Activated CD8-positive, alpha-beta memory T cell treated with anti-CD3 and anti-CD28 coated beads for 48 hours (primary cell): Measurements from ENCODE around the gene KIDINS220.

ENCODE experiments used
- DNase-seq, 3 experiments: peaks; one replicate each; pipeline ENCODE4 v3.0.0-alpha.2; 2020; ENCODE audit warnings: low read depth in 2 of 3, low spot score in 2 of 3

Gene KIDINS220

DNA sequence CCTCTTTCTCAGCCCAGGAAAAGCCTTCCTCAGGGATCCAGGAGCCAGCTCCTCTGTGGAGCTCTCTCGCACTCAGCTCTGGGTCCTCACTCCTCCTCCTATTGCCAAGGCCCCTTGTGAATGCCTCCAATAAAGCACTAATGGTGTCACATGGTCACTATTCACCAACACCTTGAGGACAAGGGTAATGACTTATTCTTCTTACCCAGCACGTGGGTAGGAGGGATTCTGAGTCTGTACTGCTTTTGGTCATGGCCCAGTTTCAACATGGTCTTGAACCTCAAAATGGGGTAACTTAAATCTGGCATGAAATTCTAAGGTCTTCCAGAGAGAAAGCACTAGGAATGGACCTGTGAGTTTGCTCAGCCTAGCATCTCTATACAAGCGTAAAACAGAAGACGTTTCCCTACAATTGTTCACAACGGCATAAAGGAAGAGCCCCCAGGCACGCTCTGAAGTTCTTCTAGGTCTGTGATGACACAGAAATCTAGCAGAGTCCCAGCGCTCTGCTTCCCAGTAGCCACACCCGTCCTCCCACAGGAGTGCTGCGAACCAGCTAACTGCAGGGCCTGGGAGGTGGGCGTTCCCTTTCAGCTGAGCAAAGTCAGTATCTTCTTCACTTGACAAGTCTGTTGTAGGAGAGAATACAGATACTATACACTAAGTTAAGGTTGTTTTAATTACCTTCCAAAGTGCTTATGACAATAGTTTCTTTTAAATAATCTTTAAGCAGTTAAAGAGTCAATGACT, 14.6 kb upstream of the KIDINS220 start:
- DNase-seq: no peak

GRCh38 chr2:8850845-8851487, 13.6 kb upstream of the KIDINS220 start:
- DNase-seq: no peak

DNA sequence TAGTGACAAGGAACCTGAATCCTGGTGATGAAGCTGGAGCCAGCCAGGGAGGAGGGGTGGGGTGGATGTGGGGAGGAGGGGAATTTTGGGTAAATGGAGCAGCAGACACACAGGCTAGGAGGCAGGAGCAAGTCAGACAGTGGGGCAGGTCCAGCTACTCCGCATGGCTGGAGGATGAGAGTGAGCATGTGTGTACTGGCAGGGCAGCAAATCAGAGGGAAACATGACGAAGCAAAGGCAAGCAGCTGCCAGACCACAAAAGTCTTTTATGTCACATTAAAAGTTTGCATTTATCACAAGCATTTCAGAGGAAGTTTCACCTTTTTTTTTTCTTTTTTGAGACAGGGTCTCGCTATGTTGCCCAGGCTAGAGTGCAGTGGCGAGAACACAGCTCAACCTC, 11.9 kb upstream of the KIDINS220 start:
- DNase-seq: no peak

DNA sequence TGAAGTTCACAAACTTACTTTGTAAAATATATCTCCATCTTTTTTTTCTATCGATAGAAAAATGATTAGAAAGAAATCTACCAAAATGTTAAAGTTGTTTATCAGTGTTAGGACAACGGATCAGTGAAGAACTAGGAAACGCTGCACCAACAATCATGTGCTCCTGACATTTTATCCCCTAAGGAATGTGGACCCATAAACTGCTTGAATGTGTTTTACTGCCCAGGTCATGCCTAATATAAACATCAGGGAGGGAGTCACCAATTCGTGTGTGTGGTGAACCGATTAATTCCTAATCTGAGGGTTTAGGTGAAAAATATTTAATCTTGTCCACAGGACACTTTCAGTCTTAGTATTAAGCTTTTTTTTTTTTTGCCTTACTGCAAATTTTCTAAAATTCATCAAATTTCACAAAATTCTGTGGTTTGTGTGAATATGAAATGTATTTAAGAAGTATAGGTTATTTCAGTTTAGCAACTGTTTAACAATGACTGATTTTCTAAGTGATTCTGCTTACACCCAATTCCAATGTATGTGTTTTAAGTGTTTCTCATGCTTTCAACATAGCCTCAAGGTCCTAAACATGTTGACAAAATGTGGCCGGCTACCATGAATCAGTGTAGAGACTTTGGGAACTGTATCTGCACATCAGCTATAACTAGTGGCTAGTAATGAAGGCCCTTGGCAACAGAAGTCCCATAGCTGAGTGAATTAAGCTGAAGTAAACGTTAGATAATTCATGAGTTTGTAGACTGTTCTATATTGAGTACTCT, 11.1 kb upstream of the KIDINS220 start:
- DNase-seq: no peak

DNA sequence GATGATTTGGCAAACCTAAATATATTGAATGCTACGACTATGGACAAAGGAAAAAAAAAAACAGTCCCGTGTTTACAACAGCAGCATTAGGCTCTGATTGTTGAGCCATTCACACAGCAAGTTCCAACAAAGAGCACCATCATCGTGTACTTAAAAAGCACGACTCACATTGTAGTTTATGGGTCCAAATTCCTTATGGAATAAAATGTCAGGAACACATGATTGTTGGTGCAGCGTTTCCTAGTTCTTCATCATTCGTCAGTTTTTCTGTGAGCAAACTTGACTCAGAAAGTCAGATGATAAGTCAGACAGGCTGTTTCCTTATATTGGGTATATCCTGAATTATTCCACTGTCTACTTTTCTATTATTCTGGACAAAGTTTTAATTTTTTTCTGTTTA, 10.0 kb upstream of the KIDINS220 start:
- DNase-seq: no peak

DNA sequence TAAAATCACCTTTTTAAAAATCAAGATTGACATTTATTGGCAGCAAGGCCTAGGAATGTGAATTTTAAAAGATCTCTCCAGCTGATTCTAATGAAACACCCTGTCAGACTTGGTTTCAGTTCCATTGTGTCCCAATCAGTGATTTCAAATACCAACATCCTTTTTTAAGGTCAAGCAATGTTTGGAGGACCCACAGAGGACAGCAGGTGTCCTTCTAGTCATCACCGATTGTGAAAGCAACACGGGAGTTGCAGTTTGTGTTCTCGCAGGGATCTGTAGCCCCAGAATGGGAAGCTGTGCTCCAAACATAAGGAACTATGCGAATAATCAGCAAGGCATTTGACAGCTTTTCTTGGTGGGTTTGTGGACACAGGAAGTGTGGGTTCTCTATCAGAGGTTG, 4.5 kb upstream of the KIDINS220 start:
- no peak for DNase-seq

GRCh38 chr2:8840475-8841091, 3.2 kb upstream of the KIDINS220 start:
- no peak for DNase-seq

- no peak for DNase-seq
These were observed 2.0 kb upstream of the KIDINS220 start for GRCh38 chr2:8839189-8839965.

DNA sequence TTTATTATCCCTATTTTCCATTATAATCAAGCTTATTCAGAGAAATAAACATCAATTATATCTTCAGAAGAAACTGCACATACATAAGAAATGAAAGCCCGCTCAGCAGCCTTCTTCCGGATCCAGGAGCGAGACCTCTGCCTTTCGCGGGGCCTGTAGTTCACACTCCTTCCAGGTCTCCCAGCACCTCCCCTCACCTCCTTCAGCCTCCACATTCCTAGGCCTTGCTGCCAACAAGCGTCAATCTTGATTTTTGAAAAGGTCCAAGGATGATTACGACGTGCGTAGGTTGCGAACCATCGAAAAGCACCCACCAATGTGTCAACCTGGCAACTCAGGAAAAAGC, 355 bp upstream of the KIDINS220 start:
- DNase-seq: no peak

- no peak for DNase-seq
These were observed 2.1 kb downstream of the KIDINS220 start for GRCh38 chr2:8835279-8835678.

DNA sequence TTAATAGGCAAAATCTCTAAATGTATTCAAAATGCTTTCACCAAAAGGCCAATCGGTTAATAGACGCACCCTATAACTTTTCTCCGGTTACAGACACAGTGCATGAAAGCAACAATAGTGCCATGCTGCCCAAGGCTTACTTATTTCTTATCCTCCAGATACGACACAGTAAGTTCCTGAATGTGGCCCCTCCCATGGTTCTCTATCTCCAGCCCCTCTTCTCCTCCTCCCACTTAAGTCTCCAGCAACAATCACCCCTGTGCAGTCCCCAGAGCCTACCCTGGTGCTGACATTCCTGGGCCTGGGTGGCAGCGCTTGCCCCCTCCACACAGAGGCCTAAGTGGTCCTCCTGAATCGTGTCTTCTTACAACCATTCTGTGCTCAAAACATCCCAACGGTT, 3.6 kb downstream of the KIDINS220 start:
- DNase-seq: no peak

GRCh38 chr2:8831516-8831915, 5.9 kb downstream of the KIDINS220 start:
- DNase-seq: no peak

GRCh38 chr2:8827729-8828128, 9.7 kb downstream of the KIDINS220 start:
- DNase-seq: no peak

DNA sequence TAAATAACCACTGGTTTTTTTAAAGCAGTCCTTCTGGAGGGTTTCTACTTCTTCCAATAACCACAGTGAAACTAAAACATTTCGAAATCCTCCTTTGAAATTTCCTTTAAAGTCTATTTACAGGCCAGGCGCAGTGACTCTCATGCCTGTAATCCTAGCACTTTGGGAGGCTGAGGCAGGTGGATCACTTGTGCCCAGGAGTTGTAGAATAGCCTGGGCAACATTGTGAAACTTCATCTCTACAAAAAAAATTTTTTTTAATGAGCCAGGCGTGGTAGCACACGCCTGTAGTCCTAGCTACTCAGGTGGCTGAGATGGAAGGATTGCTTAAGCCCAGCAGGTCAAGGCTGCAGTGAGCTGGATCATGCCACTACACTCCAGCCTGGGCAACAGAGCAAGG, 15.2 kb downstream of the KIDINS220 start:
- DNase-seq: no peak

GRCh38 chr2:8821276-8822217, 15.9 kb downstream of the KIDINS220 start:
- no peak for DNase-seq

GRCh38 chr2:8819948-8820347, 17.5 kb downstream of the KIDINS220 start:
- DNase-seq: no peak

GRCh38 chr2:8819194-8819593, 18.2 kb downstream of the KIDINS220 start:
- no peak for DNase-seq

GRCh38 chr2:8817221-8817620, 20.2 kb downstream of the KIDINS220 start:
- no peak for DNase-seq

- no peak for DNase-seq
These were observed 30.3 kb downstream of the KIDINS220 start for GRCh38 chr2:8806885-8807704.
